H1 (cell line): ENCODE results near the gene POGZ. TPM values are rescaled to one million over a fixed set of nuclear protein-coding genes. Genes with fewer than 3 reads are reported as not detected.

Source experiments
- CTCF ChIA-PET: fragments of 300-600 bp; sonication (Branson Sonifier 250); formaldehyde crosslinking; loops from one replicate; lab custom pipeline; 2021; ENCODE audit not compliant: partially characterized antibody; lab: Charles Lee
- POLR2A ChIA-PET: fragments of 300-600 bp; sonication (Branson Sonifier 250); formaldehyde crosslinking; loops from one replicate; lab custom pipeline; 2021; ENCODE audit warnings: inconsistent platforms; ENCODE audit not compliant: partially characterized antibody; lab: Charles Lee
- DNase-seq, 2 experiments: peaks; one replicate each; pipeline versions ENCODE4 v3.0.0 to v3.0.0-alpha.2; 2010 to 2022; ENCODE audit warnings: low spot score in 2 of 2, low read depth in 1 of 2, mixed read lengths in 1 of 2
- FAIRE-seq: peaks from 2 replicates; lab custom pipeline; 2011; peaks lifted over from hg19 to GRCh38; lab: Jason Lieb, UNC
- H2AFZ ChIP-seq: 2 replicates; pipeline ENCODE4 v1.8.1; 2012; ENCODE audit warnings: low read length, inconsistent platforms
- H2AK5ac ChIP-seq: 2 replicates; pipeline ENCODE4 v1.6.1; 2013; ENCODE audit warnings: low read depth, low read length
- H2BK120ac ChIP-seq: replicated peaks from 2 replicates; pipeline ENCODE3; 2013; ENCODE audit warnings: low read depth, low read length, inconsistent platforms
- H2BK12ac ChIP-seq: 2 replicates; pipeline ENCODE4 v1.6.1; 2013; ENCODE audit warnings: low read depth, low read length
- H2BK15ac ChIP-seq: 2 replicates; pipeline ENCODE4 v1.6.1; 2013; ENCODE audit warnings: low read length
- H2BK20ac ChIP-seq: 2 replicates; pipeline ENCODE4 v1.6.1; 2013; ENCODE audit warnings: low read length
- H2BK5ac ChIP-seq: 2 replicates; pipeline ENCODE4 v1.6.1; 2013; ENCODE audit warnings: low read depth, low read length
- H3K14ac ChIP-seq: 2 replicates; pipeline ENCODE4 v1.6.1; 2013; ENCODE audit warnings: inconsistent platforms; ENCODE audit not compliant: insufficient read length
- H3K18ac ChIP-seq: 2 replicates; pipeline ENCODE4 v1.6.1; 2013; ENCODE audit warnings: low read length; ENCODE audit errors: extremely low read depth
- H3K23ac ChIP-seq: 2 replicates; pipeline ENCODE4 v1.6.1; 2013; ENCODE audit warnings: inconsistent platforms; ENCODE audit not compliant: insufficient read length
- H3K23me2 ChIP-seq: 2 replicates; pipeline ENCODE4 v1.6.1; 2013; ENCODE audit warnings: low read depth, low read length
- H3K27ac ChIP-seq: 2 replicates; pipeline ENCODE4 v1.6.1; 2011; ENCODE audit warnings: low read depth, low read length, inconsistent platforms
- H3K27me3 ChIP-seq, 4 experiments: replicated peaks in 1 of 4; 1 replicate in 1 of 4; 2 replicates in 3 of 4; pipeline versions ENCODE4 v1.6.1 to v1.8.1; 2011 to 2013; ENCODE audit warnings: low read length in 3 of 4, mild to moderate bottlenecking in 3 of 4, inconsistent platforms in 2 of 4, mixed read lengths in 2 of 4, moderate library complexity in 1 of 4; ENCODE audit not compliant: control insufficient read depth in 3 of 4, insufficient read depth in 3 of 4; ENCODE audit errors: extremely low read depth in 1 of 4
- H3K36me3 ChIP-seq, 4 experiments: 2 replicates each; pipeline versions ENCODE4 v1.6.1 to v1.8.1; 2011 to 2013; ENCODE audit warnings: mild to moderate bottlenecking in 4 of 4, low read length in 3 of 4, moderate library complexity in 2 of 4, control low read depth in 1 of 4, inconsistent platforms in 1 of 4; ENCODE audit not compliant: insufficient read depth in 4 of 4, control insufficient read depth in 2 of 4
- H3K4ac ChIP-seq: replicated peaks from 2 replicates; pipeline ENCODE3; 2013; ENCODE audit warnings: low read length, low read depth, mixed read lengths, inconsistent platforms; ENCODE audit not compliant: insufficient read length
- H3K4me1 ChIP-seq, 4 experiments: replicated peaks in 1 of 4; 1 replicate in 1 of 4; 2 replicates in 3 of 4; pipeline versions ENCODE4 v1.6.1 to v1.8.1; 2011 to 2013; ENCODE audit warnings: low read length in 3 of 4, inconsistent platforms in 2 of 4, mixed read lengths in 1 of 4; ENCODE audit not compliant: insufficient read depth in 4 of 4, control insufficient read depth in 3 of 4
- H3K4me2 ChIP-seq, 2 experiments: 2 replicates each; pipeline versions ENCODE4 v1.6.1 to v1.8.1; 2011 to 2013; ENCODE audit warnings: low read depth in 2 of 2, low read length in 2 of 2, control low read depth in 1 of 2, inconsistent platforms in 1 of 2, mild to moderate bottlenecking in 1 of 2; ENCODE audit not compliant: insufficient read depth in 1 of 2
- H3K4me3 ChIP-seq, 4 experiments: fragments of 200-600, 300-600 bp in 1 of 4; sonication (generic), shearing (Covaris generic), sonication (Bioruptor Twin) in 1 of 4; 2 replicates each; pipeline versions ENCODE4 v1.5.1 to v1.8.1; 2011 to 2016; ENCODE audit warnings: low read length in 4 of 4, low read depth in 3 of 4, control low read depth in 2 of 4, inconsistent platforms in 2 of 4, mild to moderate bottlenecking in 2 of 4, mixed read lengths in 1 of 4, moderate library complexity in 1 of 4; ENCODE audit not compliant: insufficient read depth in 2 of 4; ENCODE audit errors: extremely low read depth in 1 of 4
- H3K56ac ChIP-seq: replicated peaks from 2 replicates; pipeline ENCODE3; 2013; ENCODE audit warnings: low read depth, mild to moderate bottlenecking, mixed read lengths, low read length, inconsistent platforms; ENCODE audit not compliant: insufficient read length
- H3K79me1 ChIP-seq: 2 replicates; pipeline ENCODE4 v1.6.1; 2013; ENCODE audit warnings: low read depth, low read length, control low read depth
- H3K79me2 ChIP-seq, 2 experiments: 2 replicates each; pipeline versions ENCODE4 v1.6.1 to v1.8.1; 2012 to 2013; ENCODE audit warnings: low read length in 2 of 2, mild to moderate bottlenecking in 2 of 2, inconsistent platforms in 1 of 2; ENCODE audit not compliant: insufficient read depth in 2 of 2, control insufficient read depth in 1 of 2
- H3K9ac ChIP-seq, 4 experiments: replicated peaks in 1 of 4; 1 replicate in 1 of 4; 2 replicates in 3 of 4; pipeline versions ENCODE4 v1.6.1 to v1.8.1; 2011 to 2013; ENCODE audit warnings: low read depth in 3 of 4, low read length in 3 of 4, control low read depth in 2 of 4, mild to moderate bottlenecking in 2 of 4, moderate library complexity in 2 of 4, inconsistent platforms in 1 of 4; ENCODE audit errors: extremely low read depth in 1 of 4
- H3K9me3 ChIP-seq, 2 experiments: 2 replicates each; pipeline versions ENCODE4 v1.6.1 to v1.8.1; 2012 to 2013; ENCODE audit warnings: mild to moderate bottlenecking in 2 of 2, moderate library complexity in 2 of 2, control low read depth in 1 of 2, inconsistent platforms in 1 of 2, low read depth in 1 of 2, low read length in 1 of 2, mixed read lengths in 1 of 2; ENCODE audit not compliant: insufficient read depth in 2 of 2
- H4K20me1 ChIP-seq, 2 experiments: replicated peaks in 1 of 2; 2 replicates each; pipeline versions ENCODE3 to v1.8.1; 2011 to 2013; ENCODE audit warnings: inconsistent platforms in 2 of 2, low read length in 2 of 2, mild to moderate bottlenecking in 1 of 2; ENCODE audit not compliant: insufficient read depth in 2 of 2, control insufficient read depth in 1 of 2
- H4K5ac ChIP-seq: 2 replicates; pipeline ENCODE4 v1.6.1; 2013; ENCODE audit warnings: low read length, low read depth, mixed read lengths, inconsistent platforms; ENCODE audit not compliant: insufficient read length
- H4K8ac ChIP-seq: 2 replicates; pipeline ENCODE4 v1.8.0; 2013; ENCODE audit warnings: mild to moderate bottlenecking, moderate library complexity, low read length, inconsistent platforms; ENCODE audit not compliant: insufficient read depth; ENCODE audit errors: extremely low read depth
- H4K91ac ChIP-seq: replicated peaks from 2 replicates; pipeline ENCODE3; 2013; ENCODE audit warnings: low read length, mixed read lengths, inconsistent platforms; ENCODE audit not compliant: insufficient read length
- CBX5 ChIP-seq: fragments of 300-800, 300-1000 bp; sonication (generic); IDR thresholded peaks from 2 replicates; pipeline ENCODE4 v1.7.1; 2016; ENCODE audit warnings: antibody characterized with exemption, low read length, low read depth
- EGR1 ChIP-seq: IDR thresholded peaks from 2 replicates; pipeline ENCODE4 v1.6.1; 2011; ENCODE audit warnings: low read depth, low read length, borderline replicate concordance
- RBBP5 ChIP-seq: IDR thresholded peaks from 2 replicates; pipeline ENCODE4 v1.7.1; 2012; ENCODE audit warnings: low read depth, mild to moderate bottlenecking, inconsistent platforms, low read length, moderate library complexity, borderline replicate concordance
- SAP30 ChIP-seq: fragments of 300-600 bp; sonication (generic); IDR thresholded peaks from 2 replicates; pipeline ENCODE4 v1.7.1; 2012; ENCODE audit warnings: low read length, moderate library complexity, mild to moderate bottlenecking, inconsistent platforms; ENCODE audit not compliant: insufficient read depth, insufficient replicate concordance
- SRF ChIP-seq: IDR thresholded peaks from 2 replicates; pipeline ENCODE4 v1.6.1; 2011; ENCODE audit warnings: mild to moderate bottlenecking, low read depth, low read length, moderate library complexity
- TAF7 ChIP-seq: optimal IDR thresholded peaks from 2 replicates; pipeline ENCODE3; 2011; ENCODE audit warnings: low read depth, mild to moderate bottlenecking, inconsistent platforms, low read length, moderate library complexity, borderline replicate concordance
- WGBS, 2 experiments: shearing (Covaris generic) in 1 of 2; methylation state at CpG; one replicate each; pipeline versions ENCODE4 v1.1.6 to v1.1.7; 2013 to 2015; ENCODE audit warnings: low lambda C conversion rate in 2 of 2, mixed read lengths in 2 of 2, inconsistent platforms in 1 of 2, low coverage in 1 of 2, missing lambda C conversion rate in 1 of 2; ENCODE audit not compliant: insufficient replicate concordance in 2 of 2, insufficient coverage in 1 of 2, insufficient read length in 1 of 2; ENCODE audit errors: extremely low coverage in 1 of 2, missing lambda C conversion rate in 1 of 2; 5-methylcytosine and 5-hydroxymethylcytosine counted together
- polyA plus RNA-seq, 7 experiments: library from polyadenylated mRNA; depleted of rRNA in 3 of 7; stranded (reverse) in 5 of 7; unstranded in 2 of 7; fragments of >200 nt in 5 of 7; fragments of 200-250 nt in 2 of 7; gene quantifications; 1 replicate in 5 of 7; 2 replicates in 1 of 7; 4 replicates in 1 of 7; pipeline versions ENCODE4 v1.2.1 to v1.2.3, GENCODE V29; 2011 to 2013; ENCODE audit warnings: missing spikeins in 2 of 7, mixed read lengths in 2 of 7
- total RNA-seq: library from RNA; stranded (reverse); fragmentation: NEBNext Ultra II Directional; extraction: Animal tissue kit (Norgen Biotek cat#: 25700); gene quantifications from 2 replicates; pipeline ENCODE4 v1.2.1, GENCODE V29; 2021

Gene POGZ
- total and polyA plus RNA-seq, 2 of the 8 experiments (the other 6 are each of a cell fraction or from before 2014, with no cell fraction given), result 66.4 to 105 TPM

DNA sequence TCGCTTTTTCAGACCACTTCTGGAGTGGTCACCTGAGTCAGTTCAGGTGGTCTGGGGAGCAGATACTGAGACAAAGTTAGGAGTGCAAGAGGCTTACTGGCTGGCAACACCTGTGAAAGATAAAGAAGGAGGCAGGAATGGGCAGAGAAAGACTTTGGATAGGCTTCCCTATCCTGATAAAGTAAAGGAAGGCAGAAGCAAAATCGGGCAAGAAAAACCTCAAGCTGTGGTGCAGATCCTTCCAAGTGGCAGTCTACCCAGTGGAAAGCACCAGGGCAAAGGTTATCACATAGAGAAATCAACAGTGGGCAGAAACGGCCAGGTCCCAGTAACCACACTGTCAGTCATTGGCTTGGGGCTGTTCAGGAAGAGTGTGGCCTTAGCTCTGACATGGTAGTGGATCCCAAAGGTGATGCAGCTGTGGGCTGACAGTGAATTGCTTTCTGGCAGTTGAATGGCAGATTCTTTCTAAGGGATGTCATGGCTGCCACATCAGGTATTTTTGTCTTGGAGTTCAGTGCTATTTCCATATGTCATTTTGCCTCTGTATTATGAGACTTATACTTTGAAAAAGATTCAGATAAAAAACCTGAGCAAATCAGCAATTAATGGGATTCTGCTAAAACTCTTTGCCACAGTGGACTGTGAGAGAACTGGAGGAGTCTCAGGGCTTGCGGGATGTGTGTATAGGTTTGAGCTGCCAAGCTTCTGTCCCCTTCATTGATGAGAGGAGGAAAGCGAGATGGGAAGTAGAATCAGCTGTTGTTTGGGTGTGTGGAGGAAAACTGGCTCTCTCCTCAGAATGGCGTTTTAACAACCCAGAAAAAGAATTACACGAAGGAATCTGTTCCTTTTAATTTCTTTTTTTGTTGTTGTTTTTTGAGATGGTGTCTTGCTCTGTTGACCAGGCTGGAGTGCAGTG lies 43.8 kb upstream of the POGZ start:
- Histone ChIP-seq H2BK120ac (no peak overlapping the region), H3K4me1 (no peaks in the 10 kb centered on the region), H2AFZ (no peak overlapping the region), H3K18ac (no peak overlapping the region), H3K23me2 (no peaks in the 10 kb centered on the region), H3K9me3 (no peaks in the 10 kb centered on the region), H2BK5ac (no peak overlapping the region), H3K27ac (no peak overlapping the region), H2BK20ac (no peak overlapping the region), H3K4me3 (no peak overlapping the region), H3K23ac (no peak overlapping the region), H3K79me2 (no peaks in the 10 kb centered on the region), H3K56ac (no peak overlapping the region), H3K27me3 (no peaks in the 10 kb centered on the region), H4K20me1 (no peaks in the 10 kb centered on the region), H3K9ac (no peak overlapping the region), H3K4ac (no peak overlapping the region), H3K36me3 (no peaks in the 10 kb centered on the region), H3K14ac (no peak overlapping the region), H3K4me2 (no peak overlapping the region), H2BK15ac (no peak overlapping the region), H4K5ac (no peak overlapping the region), H3K79me1 (no peaks in the 10 kb centered on the region), H4K8ac (no peak overlapping the region), H4K91ac (no peak overlapping the region), H2AK5ac (no peak overlapping the region; the same call in 1 of the 2 replicates), H2BK12ac (no peak overlapping the region)
- WGBS, 2 experiments, result 74% methylated on average over 7 of the region's 7 CpGs; no CpG with 5 or more reads in 1 of the 2 experiments
- no peak for DNase-seq
- ChIA-PET POLR2A (interaction anchor here (1.2 to 4.6 kb wide), 3 partner anchors 10 to 37 kb away, joined by 3 to 34 read pairs (median 3); partner anchors contain the start of genes CGN and TUFT1), CTCF (interaction anchor here (1.1 to 2.2 kb wide), 3 partner anchors 10 to 38 kb away, joined by 3 to 9 read pairs (median 5); no protein-coding TSS in a partner anchor)
- no peak for TF ChIP-seq TAF7
- no peak for TF ChIP-seq SAP30
- no peak for TF ChIP-seq RBBP5
- TF ChIP-seq EGR1, result no peak
- TF ChIP-seq CBX5, result no peak
- no peak for TF ChIP-seq SRF
- no peak for FAIRE-seq
